GM10266 (cell line): ENCODE data around the gene FCRLB.

Experiments used
- DNase-seq: peaks from one replicate; pipeline ENCODE4 v3.0.0; 2012; ENCODE audit errors: extremely low spot score
- TF ChIP-seq, protein P1 (sequence below): IDR thresholded peaks from 2 replicates; pipeline ENCODE4 v1.5.1; 2012; ENCODE audit warnings: mild to moderate bottlenecking, low read depth; ENCODE audit not compliant: control insufficient read depth, insufficient read depth; ENCODE audit errors: missing control alignments

Gene FCRLB

DNA sequence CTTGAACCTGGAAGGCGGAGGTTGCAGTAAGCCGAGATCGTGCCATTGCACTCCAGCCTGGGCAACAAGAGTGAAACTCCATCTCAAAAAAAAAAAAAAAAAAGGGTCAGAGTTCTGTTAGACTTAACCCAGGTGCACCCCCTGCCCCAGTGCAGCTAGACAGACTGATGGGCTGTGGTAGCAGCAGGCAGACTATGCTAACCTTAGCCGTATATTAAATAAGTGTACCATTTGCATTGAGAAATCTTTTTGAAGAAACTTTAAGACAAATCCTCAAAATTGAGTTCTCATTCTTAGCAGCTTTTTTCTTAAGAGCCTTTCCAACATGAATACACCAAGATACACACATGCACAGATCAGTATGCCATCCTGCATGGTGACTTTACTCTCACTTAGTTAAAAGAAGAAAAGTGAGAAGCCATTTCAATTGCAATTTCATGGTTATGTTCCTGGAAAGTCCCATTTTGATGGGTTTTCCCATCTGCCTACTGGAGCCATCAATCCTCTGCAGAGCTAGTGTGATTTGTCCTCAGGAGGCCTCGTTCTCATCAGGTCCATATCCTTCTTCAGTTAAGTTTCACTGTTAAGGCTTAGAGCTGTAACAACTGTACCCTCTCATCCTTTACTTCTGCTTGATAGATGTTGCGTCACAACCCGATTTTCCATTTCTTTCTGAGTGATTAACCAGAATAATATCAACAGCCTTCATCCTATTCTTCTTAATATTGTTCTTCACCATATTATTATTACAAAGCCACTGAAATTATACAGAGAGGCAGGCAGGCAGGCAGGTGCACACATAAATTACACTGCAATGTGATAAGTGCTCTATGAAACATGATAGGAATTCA, 7.3 kb downstream of the FCRLB start:
- TF ChIP-seq, protein P1, sequence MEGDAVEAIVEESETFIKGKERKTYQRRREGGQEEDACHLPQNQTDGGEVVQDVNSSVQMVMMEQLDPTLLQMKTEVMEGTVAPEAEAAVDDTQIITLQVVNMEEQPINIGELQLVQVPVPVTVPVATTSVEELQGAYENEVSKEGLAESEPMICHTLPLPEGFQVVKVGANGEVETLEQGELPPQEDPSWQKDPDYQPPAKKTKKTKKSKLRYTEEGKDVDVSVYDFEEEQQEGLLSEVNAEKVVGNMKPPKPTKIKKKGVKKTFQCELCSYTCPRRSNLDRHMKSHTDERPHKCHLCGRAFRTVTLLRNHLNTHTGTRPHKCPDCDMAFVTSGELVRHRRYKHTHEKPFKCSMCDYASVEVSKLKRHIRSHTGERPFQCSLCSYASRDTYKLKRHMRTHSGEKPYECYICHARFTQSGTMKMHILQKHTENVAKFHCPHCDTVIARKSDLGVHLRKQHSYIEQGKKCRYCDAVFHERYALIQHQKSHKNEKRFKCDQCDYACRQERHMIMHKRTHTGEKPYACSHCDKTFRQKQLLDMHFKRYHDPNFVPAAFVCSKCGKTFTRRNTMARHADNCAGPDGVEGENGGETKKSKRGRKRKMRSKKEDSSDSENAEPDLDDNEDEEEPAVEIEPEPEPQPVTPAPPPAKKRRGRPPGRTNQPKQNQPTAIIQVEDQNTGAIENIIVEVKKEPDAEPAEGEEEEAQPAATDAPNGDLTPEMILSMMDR, result no peak
- no peak for DNase-seq

DNA sequence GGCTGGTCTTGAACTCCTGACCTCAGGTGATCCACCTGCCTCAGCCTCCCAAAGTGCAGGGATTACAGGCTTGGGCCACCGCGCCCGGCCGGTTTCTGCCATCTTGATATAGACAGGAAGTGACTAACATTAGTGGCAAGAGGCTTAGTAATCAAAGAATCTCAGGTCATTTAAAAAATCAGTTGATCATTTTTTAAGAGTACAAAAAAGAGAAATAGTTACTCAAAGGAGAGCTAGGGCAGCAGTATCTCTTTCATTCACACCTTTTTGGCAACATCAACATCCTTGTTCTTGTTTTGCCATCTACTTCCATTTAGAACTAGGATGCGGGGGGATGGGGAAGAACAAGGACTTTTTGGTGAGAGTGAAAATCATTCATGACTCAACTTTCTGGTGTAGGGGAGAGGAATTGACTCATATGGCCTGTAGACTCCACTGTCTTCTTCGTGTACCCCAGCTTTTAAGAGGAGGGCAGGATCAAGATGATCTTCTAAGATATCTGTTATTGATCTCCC, 8.8 kb downstream of the FCRLB start:
- TF ChIP-seq, protein P1, result no peak
- no peak for DNase-seq

DNA sequence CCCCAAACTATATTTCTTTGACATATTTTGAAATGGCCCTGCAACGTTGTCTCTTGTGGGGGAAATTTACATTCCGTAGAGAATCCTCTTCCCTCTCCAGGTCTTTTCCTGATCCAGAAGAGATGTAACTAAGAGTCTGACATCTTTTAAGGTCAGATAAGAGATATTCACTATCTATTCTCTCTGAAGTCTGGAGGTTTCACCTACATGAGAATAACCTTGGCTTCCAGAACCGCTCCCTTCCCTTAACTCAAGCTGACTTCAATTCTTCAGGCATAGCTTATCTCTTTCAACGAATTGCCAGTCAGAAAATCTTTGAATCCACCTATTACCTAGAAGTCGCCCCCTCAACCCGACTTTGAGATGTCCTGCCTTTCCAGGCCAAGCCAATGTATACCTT, 9.9 kb downstream of the FCRLB start:
- TF ChIP-seq, protein P1, result no peak
- DNase-seq, result no peak

DNA sequence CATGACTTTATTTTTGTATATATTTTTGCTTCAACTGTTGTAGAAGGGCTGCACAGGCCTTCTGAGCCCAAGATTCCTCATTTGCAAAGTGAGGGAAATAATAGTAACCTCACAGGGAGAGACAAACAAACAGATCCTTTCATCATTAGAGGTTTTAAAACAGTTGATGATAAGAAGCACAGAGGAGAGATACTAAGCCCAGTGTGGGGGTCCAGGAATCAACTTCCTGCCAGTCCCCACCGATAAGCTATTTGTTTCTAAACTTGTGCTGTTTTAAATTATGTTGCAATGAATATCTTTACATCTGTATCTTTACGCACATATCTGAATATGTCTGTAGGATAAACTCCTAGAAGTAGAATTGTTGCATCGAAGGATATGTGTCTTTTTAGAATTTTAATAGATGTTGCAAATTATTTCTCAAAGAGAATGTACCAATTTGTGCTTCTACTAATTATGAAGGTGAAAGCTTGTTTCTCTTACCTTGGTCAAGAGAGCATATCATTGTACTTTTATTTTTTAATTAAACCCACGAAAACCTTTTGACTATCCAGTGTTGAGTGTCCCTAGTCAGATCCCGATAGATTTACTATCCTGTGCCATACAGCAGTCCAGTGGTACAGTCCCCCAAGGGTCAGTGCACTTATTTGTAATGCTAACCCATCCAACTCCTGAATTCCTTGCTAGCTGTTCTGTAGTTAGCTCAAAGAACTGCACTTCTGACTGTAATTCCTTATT, 10.8 kb downstream of the FCRLB start:
- TF ChIP-seq, protein P1, result no peak
- no peak for DNase-seq

DNA sequence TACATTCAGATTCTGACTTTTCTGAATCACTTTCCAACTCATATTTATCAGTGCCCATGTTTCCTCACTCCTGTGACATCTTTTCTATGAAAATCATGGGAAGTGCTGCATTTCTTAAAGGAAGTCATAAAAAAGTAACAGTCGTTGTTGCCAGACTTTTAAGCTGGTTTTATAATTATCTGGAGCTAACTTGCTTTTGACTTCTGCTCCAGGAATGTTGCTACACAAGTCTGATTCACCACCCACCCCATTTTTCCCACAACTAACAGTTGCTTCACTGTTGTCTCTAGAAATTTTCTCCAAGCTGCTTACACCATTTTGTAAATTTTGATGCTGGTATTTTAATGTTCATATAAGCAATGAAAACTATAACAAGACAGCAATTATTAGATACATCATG, 12.2 kb downstream of the FCRLB start:
- DNase-seq, result no peak
- TF ChIP-seq, protein P1, result no peak

DNA sequence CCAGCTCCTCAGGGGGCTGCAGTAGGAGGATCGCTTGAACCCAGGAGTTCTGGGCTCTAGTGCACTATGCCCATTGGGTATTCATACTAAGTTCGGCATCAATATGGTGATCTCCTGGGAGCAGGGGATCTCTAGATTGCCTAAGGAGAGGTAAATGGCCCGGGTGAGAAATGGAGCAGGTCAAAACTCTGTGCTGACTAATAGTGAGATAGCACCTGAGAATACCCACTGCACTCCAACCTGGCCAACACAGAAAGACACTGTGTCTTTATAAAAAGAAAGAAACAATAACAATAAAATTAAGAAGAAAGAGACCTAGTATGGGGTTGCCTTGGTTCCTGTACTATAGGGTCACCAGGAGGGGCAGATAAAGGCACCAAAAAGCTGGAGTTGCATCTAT, 14.5 kb downstream of the FCRLB start:
- no peak for DNase-seq
- TF ChIP-seq, protein P1, result no peak
